Loucy (cell line): ENCODE measurements around the gene AGAP1.
A peak's percentile ranks its signal among the peaks of the same experiment; 100 is the strongest.

Source experiments
- H2AFZ ChIP-seq: fragments of 200-600 bp; sonication (generic); 2 replicates; pipeline ENCODE4 v1.6.0; 2016; ENCODE audit warnings: antibody characterized with exemption, mild to moderate bottlenecking, low read length, moderate library complexity
- H3F3A ChIP-seq: fragments of 200-600 bp; 2 replicates; pipeline ENCODE4 v1.6.0; 2016; ENCODE audit warnings: antibody characterized with exemption, low read depth, mild to moderate bottlenecking
- H3K27me3 ChIP-seq: fragments of 200-600 bp; sonication (generic); 2 replicates; pipeline ENCODE4 v1.6.1; 2014; ENCODE audit warnings: low read length, mild to moderate bottlenecking; ENCODE audit not compliant: insufficient read depth, poor library complexity, severe bottlenecking
- H3K36me3 ChIP-seq: fragments of 200-600 bp; sonication (generic); 2 replicates; pipeline ENCODE4 v1.6.1; 2016; ENCODE audit warnings: low read length; ENCODE audit not compliant: insufficient read depth
- H3K4me1 ChIP-seq: fragments of 200-600 bp; sonication (generic); 2 replicates; pipeline ENCODE4 v1.5.1; 2014; ENCODE audit warnings: low read length, mild to moderate bottlenecking; ENCODE audit not compliant: insufficient read depth, poor library complexity, severe bottlenecking
- H3K4me2 ChIP-seq: fragments of 200-600 bp; sonication (generic); 2 replicates; pipeline ENCODE4 v1.6.0; 2014; ENCODE audit warnings: antibody characterized with exemption, low read length, low read depth, mild to moderate bottlenecking; ENCODE audit not compliant: poor library complexity, severe bottlenecking
- H3K4me3 ChIP-seq: fragments of 200-600 bp; sonication (generic); 2 replicates; pipeline ENCODE4 v1.5.1; 2014; ENCODE audit warnings: low read length, mild to moderate bottlenecking, mixed read lengths; ENCODE audit not compliant: poor library complexity, severe bottlenecking
- H3K79me2 ChIP-seq: fragments of 200-600 bp; sonication (generic); 2 replicates; pipeline ENCODE4 v1.6.1; 2014; ENCODE audit warnings: low read length; ENCODE audit not compliant: insufficient read depth
- H3K9ac ChIP-seq: fragments of 200-600 bp; sonication (generic); 2 replicates; pipeline ENCODE4 v1.6.0; 2014; ENCODE audit warnings: mild to moderate bottlenecking, low read depth, low read length, moderate library complexity; ENCODE audit not compliant: poor library complexity, severe bottlenecking
- H3K9me2 ChIP-seq: fragments of 200-600 bp; sonication (generic); replicated peaks from 2 replicates; pipeline ENCODE4 v1.6.1; 2016; ENCODE audit warnings: low read depth, low read length, mixed read lengths
- H3K9me3 ChIP-seq: fragments of 200-600 bp; sonication (generic); 2 replicates; pipeline ENCODE4 v1.6.1; 2014; ENCODE audit warnings: mild to moderate bottlenecking, antibody characterized with exemption, low read length, low read depth; ENCODE audit not compliant: insufficient read depth
- H4K20me1 ChIP-seq: fragments of 200-600 bp; sonication (generic); 2 replicates; pipeline ENCODE4 v1.6.0; 2014; ENCODE audit warnings: antibody characterized with exemption, low read length, mild to moderate bottlenecking; ENCODE audit not compliant: insufficient read depth, poor library complexity, severe bottlenecking
- EZH2phosphoT487 ChIP-seq: fragments of 200-600 bp; IDR thresholded peaks from 2 replicates; pipeline ENCODE4 v1.6.1; 2018; ENCODE audit warnings: antibody characterized with exemption, mild to moderate bottlenecking, moderate library complexity, borderline replicate concordance
- TF ChIP-seq, protein P1 (sequence below): fragments of 200-600 bp; sonication (generic); conservative IDR thresholded peaks from 2 replicates; pipeline ENCODE4 v1.5.1; 2014; ENCODE audit warnings: mild to moderate bottlenecking, antibody characterized with exemption, low read length

Gene AGAP1

GRCh38 chr2:235498946-235499812, 5.3 kb downstream of the AGAP1 start:
- no peak overlapping the region for H3K9ac ChIP-seq
- no peaks in the 10 kb centered on the region for H3K9me3 ChIP-seq
- TF ChIP-seq EZH2phosphoT487 = no peak
- TF ChIP-seq, protein P1, sequence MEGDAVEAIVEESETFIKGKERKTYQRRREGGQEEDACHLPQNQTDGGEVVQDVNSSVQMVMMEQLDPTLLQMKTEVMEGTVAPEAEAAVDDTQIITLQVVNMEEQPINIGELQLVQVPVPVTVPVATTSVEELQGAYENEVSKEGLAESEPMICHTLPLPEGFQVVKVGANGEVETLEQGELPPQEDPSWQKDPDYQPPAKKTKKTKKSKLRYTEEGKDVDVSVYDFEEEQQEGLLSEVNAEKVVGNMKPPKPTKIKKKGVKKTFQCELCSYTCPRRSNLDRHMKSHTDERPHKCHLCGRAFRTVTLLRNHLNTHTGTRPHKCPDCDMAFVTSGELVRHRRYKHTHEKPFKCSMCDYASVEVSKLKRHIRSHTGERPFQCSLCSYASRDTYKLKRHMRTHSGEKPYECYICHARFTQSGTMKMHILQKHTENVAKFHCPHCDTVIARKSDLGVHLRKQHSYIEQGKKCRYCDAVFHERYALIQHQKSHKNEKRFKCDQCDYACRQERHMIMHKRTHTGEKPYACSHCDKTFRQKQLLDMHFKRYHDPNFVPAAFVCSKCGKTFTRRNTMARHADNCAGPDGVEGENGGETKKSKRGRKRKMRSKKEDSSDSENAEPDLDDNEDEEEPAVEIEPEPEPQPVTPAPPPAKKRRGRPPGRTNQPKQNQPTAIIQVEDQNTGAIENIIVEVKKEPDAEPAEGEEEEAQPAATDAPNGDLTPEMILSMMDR = no peak
- H3K27me3 ChIP-seq = no peaks in the 10 kb centered on the region
- H3K79me2 ChIP-seq = no peaks in the 10 kb centered on the region
- H3K9me2 ChIP-seq = no peaks in the 10 kb centered on the region
- H2AFZ ChIP-seq = no peak overlapping the region
- no peaks in the 10 kb centered on the region for H3F3A ChIP-seq
- H3K4me1 ChIP-seq = peaks cover 12% of the 10 kb centered on the region
- no peak overlapping the region for H3K4me3 ChIP-seq
- no peak overlapping the region for H3K4me2 ChIP-seq
- no peaks in the 10 kb centered on the region for H3K36me3 ChIP-seq
- H4K20me1 ChIP-seq = no peaks in the 10 kb centered on the region

- H3K4me1 ChIP-seq = peaks cover 12% of the 10 kb centered on the region
These were observed 6.4 kb downstream of the AGAP1 start for GRCh38 chr2:235500110-235500760.

GRCh38 chr2:235500761-235501672, 7.2 kb downstream of the AGAP1 start:
- Histone ChIP-seq H3K79me2 (no peaks in the 10 kb centered on the region), H3K9me2 (no peaks in the 10 kb centered on the region), H3K4me2 (peak overlapping the region; percentile 64), H2AFZ (peak overlapping the region; percentile 32), H3K9me3 (no peaks in the 10 kb centered on the region), H3K4me1 (peaks cover 12% of the 10 kb centered on the region), H3F3A (no peaks in the 10 kb centered on the region), H3K4me3 (peak overlapping the region; percentile 53), H4K20me1 (no peaks in the 10 kb centered on the region), H3K27me3 (no peaks in the 10 kb centered on the region), H3K9ac (no peak overlapping the region), H3K36me3 (no peaks in the 10 kb centered on the region)
- TF ChIP-seq EZH2phosphoT487 = no peak
- TF ChIP-seq, protein P1 = no peak

More at GRCh38 chr2:235500110-235500760, 6.4 kb downstream of the AGAP1 start:
- H3K9ac ChIP-seq = no peak overlapping the region
- H3K79me2 ChIP-seq = no peaks in the 10 kb centered on the region
- H3K9me2 ChIP-seq = no peaks in the 10 kb centered on the region
- no peak for TF ChIP-seq EZH2phosphoT487
- TF ChIP-seq, protein P1 = no peak
- H3K27me3 ChIP-seq = no peaks in the 10 kb centered on the region
- H3K4me2 ChIP-seq = no peak overlapping the region
- no peaks in the 10 kb centered on the region for H3K9me3 ChIP-seq
- no peaks in the 10 kb centered on the region for H3F3A ChIP-seq
- H2AFZ ChIP-seq = no peak overlapping the region
- H3K36me3 ChIP-seq = no peaks in the 10 kb centered on the region
- H3K4me3 ChIP-seq = no peak overlapping the region
- H4K20me1 ChIP-seq = no peaks in the 10 kb centered on the region
